ENCODE results near the gene SLC44A5. TPM values are rescaled to one million over a fixed set of nuclear protein-coding genes. Genes with fewer than 3 reads are reported as not detected.

SLC44A5 gene
- total RNA-seq, 1 experiment from 2014 or later: 2.4 TPM

GRCh38 chr1:75305061-75305460 is 305.9 kb downstream of the SLC44A5 start:
- TF ChIP-seq, protein P1, sequence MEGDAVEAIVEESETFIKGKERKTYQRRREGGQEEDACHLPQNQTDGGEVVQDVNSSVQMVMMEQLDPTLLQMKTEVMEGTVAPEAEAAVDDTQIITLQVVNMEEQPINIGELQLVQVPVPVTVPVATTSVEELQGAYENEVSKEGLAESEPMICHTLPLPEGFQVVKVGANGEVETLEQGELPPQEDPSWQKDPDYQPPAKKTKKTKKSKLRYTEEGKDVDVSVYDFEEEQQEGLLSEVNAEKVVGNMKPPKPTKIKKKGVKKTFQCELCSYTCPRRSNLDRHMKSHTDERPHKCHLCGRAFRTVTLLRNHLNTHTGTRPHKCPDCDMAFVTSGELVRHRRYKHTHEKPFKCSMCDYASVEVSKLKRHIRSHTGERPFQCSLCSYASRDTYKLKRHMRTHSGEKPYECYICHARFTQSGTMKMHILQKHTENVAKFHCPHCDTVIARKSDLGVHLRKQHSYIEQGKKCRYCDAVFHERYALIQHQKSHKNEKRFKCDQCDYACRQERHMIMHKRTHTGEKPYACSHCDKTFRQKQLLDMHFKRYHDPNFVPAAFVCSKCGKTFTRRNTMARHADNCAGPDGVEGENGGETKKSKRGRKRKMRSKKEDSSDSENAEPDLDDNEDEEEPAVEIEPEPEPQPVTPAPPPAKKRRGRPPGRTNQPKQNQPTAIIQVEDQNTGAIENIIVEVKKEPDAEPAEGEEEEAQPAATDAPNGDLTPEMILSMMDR (conservative IDR thresholded peaks at IDR 0.05): no peak
- Histone ChIP-seq H4K8ac (replicated peaks; ENCODE audit: insufficient read length, low read depth, low read length) (no peak overlapping the region), H2BK15ac (ENCODE audit: low read depth, low read length) (no peak overlapping the region), H4K91ac (ENCODE audit: insufficient read length, low read depth, low read length) (no peak overlapping the region), H4K20me1 (ENCODE audit: control insufficient read depth, insufficient read depth, insufficient read length) (no peaks in the 10 kb centered on the region), H3K27ac (ENCODE audit: insufficient read length, low read depth, low read length) (no peak overlapping the region), H3K56ac (ENCODE audit: insufficient read length, low read depth, low read length) (no peak overlapping the region), H3K4ac (ENCODE audit: low read depth, low read length) (no peak overlapping the region), H3K18ac (ENCODE audit: insufficient read length, low read depth, low read length) (no peak overlapping the region), H2BK12ac (ENCODE audit: insufficient read length, low read depth, low read length) (no peak overlapping the region), H2BK120ac (ENCODE audit: low read depth, low read length, poor library complexity, severe bottlenecking) (no peak overlapping the region), H2BK20ac (ENCODE audit: low read depth, low read length, poor library complexity, severe bottlenecking) (no peak overlapping the region), H3K14ac (ENCODE audit: insufficient read depth, low read length) (no peak overlapping the region), H2AFZ (ENCODE audit: low read length) (no peak overlapping the region), H2BK5ac (ENCODE audit: insufficient read length, low read length) (no peak overlapping the region), H3K23me2 (ENCODE audit: insufficient read length, low read depth, low read length, poor library complexity, severe bottlenecking) (no peaks in the 10 kb centered on the region), H3K9ac (ENCODE audit: extremely low read depth, insufficient read length, low read length) (no peak overlapping the region), H3K79me1 (ENCODE audit: insufficient read depth, low read depth, low read length, poor library complexity, severe bottlenecking) (no peaks in the 10 kb centered on the region), H3K4me2 (ENCODE audit: insufficient read depth, insufficient read length, low read length) (no peak overlapping the region), H4K5ac (ENCODE audit: insufficient read length, low read depth, low read length) (no peak overlapping the region), H3K27me3 (ENCODE audit: insufficient read depth, low read length) (no peaks in the 10 kb centered on the region), H3K9me3 (ENCODE audit: control insufficient read depth, low read depth, low read length) (no peaks in the 10 kb centered on the region), H3K79me2 (ENCODE audit: insufficient read depth, low read length) (no peaks in the 10 kb centered on the region), H3K23ac (ENCODE audit: insufficient read length, low read depth, low read length) (no peak overlapping the region), H3K4me1 (ENCODE audit: insufficient read depth, low read length) (no peaks in the 10 kb centered on the region), H2AK5ac (ENCODE audit: insufficient read length, low read length) (no peak overlapping the region), H3T11ph (ENCODE audit: low read length) (no peak overlapping the region)
- no CpG with 5 or more reads among the region's 2 CpGs for WGBS (ENCODE audit: extremely low coverage, insufficient read length, low lambda C conversion rate)
- Mint-ChIP-seq H3K27me3 (ENCODE audit: low read depth) (no peaks in the 10 kb centered on the region), H3K27ac (no peak overlapping the region), H3K36me3 (ENCODE audit: insufficient read depth in 1 of 3, low read depth in 3 of 3) (no peaks in the 10 kb centered on the region), H3K9me3 (no peaks in the 10 kb centered on the region), H3K4me1 (peaks cover 0 to 3% of the 10 kb centered on the region in 2 experiments; a peak in 1 of 4 replicates), H3K4me3 (no peak overlapping the region)
- DNase-seq: no peak
